ENCODE data around the gene HERC6.
"Not testable (repeated sequence)": the region's sequence is repeated elsewhere in the genome, so short reads cannot be mapped to it uniquely, and the experiment has no call there.

GRCh38 chr4:88361217-88361773 is 17.4 kb upstream of the HERC6 start:
- not testable (repeated sequence) for TF ChIP-seq CTCF, POLR2A (IDR thresholded peaks at IDR 0.05)
